Astrocyte of the spinal cord (primary cell): Measurements from ENCODE around the gene CCDC134.
A peak's percentile ranks its signal among the peaks of the same experiment; 100 is the strongest.

Source experiments
- DNase-seq: peaks from one replicate; pipeline ENCODE4 v3.0.0; 2011; ENCODE audit warnings: low read depth, low spot score
- H3K4me3 ChIP-seq: 2 replicates; pipeline ENCODE4 v1.5.1; 2011; ENCODE audit warnings: low read depth, mild to moderate bottlenecking, low read length, moderate library complexity
- CTCF ChIP-seq: IDR thresholded peaks from 2 replicates; pipeline ENCODE4 v1.5.1; 2012; ENCODE audit warnings: low read depth, mild to moderate bottlenecking, low read length, inconsistent platforms
- in situ Hi-C: cut with HindIII; loops from 2 replicates; pipeline ENCODE4 v1.10.0; 2017; ENCODE audit warnings: low sequenced_read_pairs

CCDC134 gene

GRCh38 chr22:41782316-41782715 lies 18.2 kb upstream of the CCDC134 start:
- TF ChIP-seq CTCF: no peak
- H3K4me3 ChIP-seq: no peak overlapping the region
- in situ Hi-C loops: no loop called here
- DNase-seq: no peak

GRCh38 chr22:41782751-41783150 lies 17.7 kb upstream of the CCDC134 start:
- in situ Hi-C loops: no loop called here
- H3K4me3 ChIP-seq: no peak overlapping the region
- no peak for TF ChIP-seq CTCF
- DNase-seq: no peak

GRCh38 chr22:41787331-41787730 lies 13.1 kb upstream of the CCDC134 start:
- no peak for TF ChIP-seq CTCF
- DNase-seq: no peak
- no peak overlapping the region for H3K4me3 ChIP-seq
- in situ Hi-C loops: no loop called here

DNA sequence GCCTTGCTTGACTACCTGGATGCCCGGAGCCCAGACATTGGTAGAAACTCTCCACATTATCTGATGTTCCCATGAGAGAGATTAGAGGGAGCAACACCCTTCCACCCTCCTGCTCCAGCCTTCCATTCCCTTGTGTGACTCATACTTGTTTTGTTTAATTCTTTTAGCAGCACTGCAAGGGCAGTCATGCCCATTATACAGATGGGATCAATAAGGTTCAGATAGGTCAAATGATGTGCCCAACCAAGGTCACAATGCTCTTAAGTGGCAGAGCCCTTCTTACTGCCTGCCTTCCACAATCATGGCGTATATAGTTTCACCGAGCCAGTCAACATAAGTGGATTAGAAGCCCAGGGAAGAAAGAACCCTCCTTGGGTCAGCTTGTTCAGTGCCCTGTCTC lies 6.6 kb upstream of the CCDC134 start:
- in situ Hi-C loops: no loop called here
- TF ChIP-seq CTCF: no peak
- no peak overlapping the region for H3K4me3 ChIP-seq
- DNase-seq: no peak

GRCh38 chr22:41798736-41799135 lies 1.7 kb upstream of the CCDC134 start:
- DNase-seq: no peak
- TF ChIP-seq CTCF: no peak
- in situ Hi-C loops: no loop called here
- no peak overlapping the region for H3K4me3 ChIP-seq

- H3K4me3 ChIP-seq: peak overlapping the region; percentile 97
- TF ChIP-seq CTCF: no peak
- DNase-seq: peak; percentile 2
- in situ Hi-C loops: no loop called here
Measured at GRCh38 chr22:41799486-41800347, 762 bp upstream of the CCDC134 start.
